SK-N-SH (cell line): ENCODE data around the gene GATA3. TPM values are rescaled to one million over a fixed set of nuclear protein-coding genes. Genes with fewer than 3 reads are reported as not detected.
A peak's percentile ranks its signal among the peaks of the same experiment; 100 is the strongest.

Source experiments
- CTCF ChIA-PET: fragments of 300-600, 350-600 bp; formaldehyde crosslinking; extraction: SDS; loops from one replicate; lab custom pipeline; 2021; lab: Yijun Ruan, JAX
- POLR2A ChIA-PET: fragments of 350-600 bp; sonication (Branson Sonifier 250); formaldehyde crosslinking; extraction: SDS; loops from one replicate; lab custom pipeline; 2020; ENCODE audit warnings: antibody characterized with exemption, inconsistent platforms; lab: Yijun Ruan, JAX
- DNase-seq: peaks from one replicate; pipeline ENCODE4 v3.0.0; 2012
- H2AFZ ChIP-seq: fragments of 200-600 bp; sonication (generic); 2 replicates; pipeline ENCODE4 v1.8.1; 2016; ENCODE audit warnings: antibody characterized with exemption, mild to moderate bottlenecking, low read depth
- H3F3A ChIP-seq: fragments of 200-600 bp; sonication (generic); replicated peaks from 2 replicates; pipeline ENCODE3; 2016; ENCODE audit warnings: antibody characterized with exemption, mild to moderate bottlenecking; ENCODE audit not compliant: insufficient read depth
- H3K27ac ChIP-seq, 2 experiments: fragments of 200-500 bp in 1 of 2; fragments of 200-600 bp in 1 of 2; sonication (Bioruptor generic) in 1 of 2; sonication (generic), shearing (Covaris generic) in 1 of 2; 2 replicates each; pipeline versions ENCODE4 v1.5.1 to v1.6.1; 2014 to 2016; ENCODE audit warnings: low read depth in 2 of 2, inconsistent platforms in 1 of 2, low read length in 1 of 2, mild to moderate bottlenecking in 1 of 2, mixed read lengths in 1 of 2
- H3K27me3 ChIP-seq: fragments of 200-600 bp; sonication (generic), shearing (Covaris generic); 2 replicates; pipeline ENCODE4 v1.6.1; 2016; ENCODE audit warnings: mixed run types; ENCODE audit not compliant: insufficient read depth
- H3K36me3 ChIP-seq, 2 experiments: fragments of 200-500 bp in 1 of 2; fragments of 200-600 bp in 1 of 2; sonication (Bioruptor generic) in 1 of 2; sonication (generic) in 1 of 2; replicated peaks in 1 of 2; 2 replicates each; pipeline versions ENCODE3 to v1.5.1; 2014 to 2016; ENCODE audit warnings: low read length in 1 of 2, mild to moderate bottlenecking in 1 of 2; ENCODE audit not compliant: insufficient read depth in 2 of 2, control insufficient read depth in 1 of 2
- H3K4me1 ChIP-seq, 2 experiments: fragments of 200-500 bp in 1 of 2; fragments of 200-600 bp in 1 of 2; sonication (Bioruptor generic) in 1 of 2; sonication (generic), shearing (Covaris generic) in 1 of 2; 2 replicates each; pipeline versions ENCODE4 v1.5.1 to v1.6.1; 2014 to 2016; ENCODE audit warnings: low read depth in 1 of 2, low read length in 1 of 2, mixed run types in 1 of 2; ENCODE audit not compliant: insufficient read depth in 2 of 2, control insufficient read depth in 1 of 2
- H3K4me2 ChIP-seq: fragments of 200-600 bp; sonication (generic), shearing (Covaris generic); 2 replicates; pipeline ENCODE4 v1.6.1; 2017; ENCODE audit warnings: mixed run types
- H3K4me3 ChIP-seq, 2 experiments: fragments of 200-500 bp in 1 of 2; fragments of 200-600 bp in 1 of 2; sonication (Bioruptor generic) in 1 of 2; sonication (generic), shearing (Covaris generic) in 1 of 2; 2 replicates each; pipeline versions ENCODE4 v1.5.1 to v1.8.1; 2014 to 2016; ENCODE audit warnings: low read depth in 2 of 2, inconsistent platforms in 1 of 2, low read length in 1 of 2, mild to moderate bottlenecking in 1 of 2, mixed read lengths in 1 of 2, moderate library complexity in 1 of 2
- H3K79me2 ChIP-seq: fragments of 200-600 bp; sonication (generic); 2 replicates; pipeline ENCODE4 v1.8.1; 2017; ENCODE audit warnings: mild to moderate bottlenecking; ENCODE audit not compliant: insufficient read depth
- H3K9ac ChIP-seq: fragments of 200-600 bp; sonication (generic); 2 replicates; pipeline ENCODE4 v1.6.1; 2017; ENCODE audit warnings: mixed run types
- H3K9me2 ChIP-seq: fragments of 200-600 bp; sonication (generic); 2 replicates; pipeline ENCODE4 v1.6.1; 2017; ENCODE audit warnings: mixed run types
- H3K9me3 ChIP-seq: fragments of 200-600 bp; sonication (generic); 2 replicates; pipeline ENCODE4 v1.6.1; 2017; ENCODE audit warnings: mixed run types, mild to moderate bottlenecking, moderate library complexity
- H4K20me1 ChIP-seq: fragments of 200-600 bp; sonication (generic); 2 replicates; pipeline ENCODE4 v1.6.1; 2017; ENCODE audit warnings: mild to moderate bottlenecking, mixed run types; ENCODE audit not compliant: insufficient read depth
- CHD2 ChIP-seq: fragments of 150-350 bp; IDR thresholded peaks from 2 replicates; pipeline ENCODE4 v1.6.1; 2018; ENCODE audit warnings: low read length; ENCODE audit not compliant: partially characterized antibody
- CTCF ChIP-seq: fragments of 200-600 bp; sonication (generic); IDR thresholded peaks from 2 replicates; pipeline ENCODE4 v1.6.1; 2017; ENCODE audit warnings: antibody characterized with exemption, mild to moderate bottlenecking, moderate library complexity
- EP300 ChIP-seq, 2 experiments: IDR thresholded peaks; 2 replicates each; pipeline versions ENCODE4 v1.4.0 to v1.6.1; 2012; ENCODE audit warnings: borderline replicate concordance in 1 of 2, low read depth in 1 of 2, low read length in 1 of 2
- EZH2phosphoT487 ChIP-seq: fragments of 200-600 bp; sonication (generic); IDR thresholded peaks from 2 replicates; pipeline ENCODE4 v1.6.1; 2017; ENCODE audit warnings: low read depth, mixed run types, mild to moderate bottlenecking, antibody characterized with exemption, moderate library complexity, borderline replicate concordance
- FOSL2 ChIP-seq: IDR thresholded peaks from 2 replicates; pipeline ENCODE4 v1.4.0; 2012; ENCODE audit warnings: low read depth, mild to moderate bottlenecking, moderate library complexity, borderline replicate concordance
- FOXM1 ChIP-seq: IDR thresholded peaks from 2 replicates; pipeline ENCODE4 v1.4.0; 2012; ENCODE audit warnings: low read depth, mild to moderate bottlenecking
- GATA2 ChIP-seq: sonication (generic); formaldehyde crosslinking; IDR thresholded peaks from 2 replicates; pipeline ENCODE4 v1.5.0; 2020; ENCODE audit warnings: mild to moderate bottlenecking, missing genetic modification reagents
- IRF3 ChIP-seq: fragments of 150-350 bp; IDR thresholded peaks from 2 replicates; pipeline ENCODE4 v1.6.1; 2016; ENCODE audit warnings: mild to moderate bottlenecking, low read depth, low read length
- JUND ChIP-seq: IDR thresholded peaks from 2 replicates; pipeline ENCODE4 v1.4.0; 2012
- MEF2A ChIP-seq: IDR thresholded peaks from 2 replicates; pipeline ENCODE4 v1.4.0; 2012; ENCODE audit warnings: low read depth, borderline replicate concordance
- MXI1 ChIP-seq: IDR thresholded peaks from 2 replicates; pipeline ENCODE4 v1.6.1; 2012; ENCODE audit warnings: mild to moderate bottlenecking, low read depth, low read length, improper control_type of control experiment
- RAD21 ChIP-seq: IDR thresholded peaks from 2 replicates; pipeline ENCODE4 v1.6.1; 2012; ENCODE audit warnings: mild to moderate bottlenecking, low read length
- REST ChIP-seq: IDR thresholded peaks from 2 replicates; pipeline ENCODE4 v1.6.1; 2012; ENCODE audit warnings: mild to moderate bottlenecking, low read depth, low read length, moderate library complexity
- RXRA ChIP-seq: IDR thresholded peaks from 2 replicates; pipeline ENCODE4 v1.4.0; 2012; ENCODE audit warnings: low read depth, mild to moderate bottlenecking, borderline replicate concordance
- SMC3 ChIP-seq: IDR thresholded peaks from 2 replicates; pipeline ENCODE4 v1.6.1; 2012; ENCODE audit warnings: low read depth, low read length, improper control_type of control experiment
- TAF1 ChIP-seq: IDR thresholded peaks from 2 replicates; pipeline ENCODE4 v1.6.1; 2012; ENCODE audit warnings: low read depth, mild to moderate bottlenecking, low read length, moderate library complexity, borderline replicate concordance
- TEAD4 ChIP-seq: IDR thresholded peaks from 2 replicates; pipeline ENCODE4 v1.4.0; 2012; ENCODE audit warnings: mild to moderate bottlenecking, borderline replicate concordance; ENCODE audit not compliant: insufficient read depth
- USF2 ChIP-seq: fragments of 150-350 bp; IDR thresholded peaks from 2 replicates; pipeline ENCODE4 v1.6.1; 2017; ENCODE audit warnings: antibody characterized with exemption, low read length, low read depth, borderline replicate concordance
- YY1 ChIP-seq: IDR thresholded peaks from 2 replicates; pipeline ENCODE4 v1.4.0; 2012; ENCODE audit warnings: low read depth, mild to moderate bottlenecking
- ZBTB33 ChIP-seq: IDR thresholded peaks from 2 replicates; pipeline ENCODE4 v1.4.0; 2012; ENCODE audit warnings: low read depth, borderline replicate concordance
- WGBS: methylation state at CpG from one replicate; pipeline ENCODE4 v1.1.6; 2017; ENCODE audit warnings: low lambda C conversion rate; 5-methylcytosine and 5-hydroxymethylcytosine counted together
- polyA plus RNA-seq, 3 experiments: library from polyadenylated mRNA; depleted of rRNA; stranded (reverse); fragments of >200 nt; gene quantifications; 2 replicates each; pipeline ENCODE4 v1.2.3, GENCODE V29; 2012
- TF ChIP-seq, protein P1 (sequence below): IDR thresholded peaks from 2 replicates; pipeline ENCODE4 v1.4.0; 2012; ENCODE audit warnings: low read depth

Gene GATA3
- polyA plus RNA-seq, 1 of the 3 experiments (the other 2 are of a cell fraction), result 14.3 TPM

- Histone ChIP-seq H3K9me2 (no peaks in the 10 kb centered on the region), H3K4me1 (peaks cover 19 to 60% of the 10 kb centered on the region in 2 experiments), H3K27ac (peak overlapping the region; percentile 96 to 98), H2AFZ (no peak overlapping the region), H3K27me3 (no peaks in the 10 kb centered on the region), H3K4me3 (peak overlapping the region; percentile 86 to 92), H3K79me2 (peaks cover 100% of the 10 kb centered on the region), H3K9ac (peak overlapping the region; percentile 96), H3K9me3 (no peaks in the 10 kb centered on the region), H3K36me3 (peaks cover 68 to 72% of the 10 kb centered on the region in 2 experiments), H3F3A (peaks cover 32% of the 10 kb centered on the region), H3K4me2 (peak overlapping the region; percentile 98), H4K20me1 (peaks cover 49% of the 10 kb centered on the region)
- POLR2A ChIA-PET, result interaction anchor here (0.6 to 5.3 kb wide), 12 partner anchors 10 to 1179 kb away, joined by 3 to 33 read pairs (median 7); no protein-coding TSS in a partner anchor
- no peak for DNase-seq
- CTCF ChIA-PET, result interaction anchor here (0.5 to 2.4 kb wide), 15 partner anchors 9 to 1244 kb away, joined by 3 to 9 read pairs (median 3); no protein-coding TSS in a partner anchor
- WGBS, result 21% methylated on average over 15 of the region's 15 CpGs
- no peak for TF ChIP-seq CTCF
- no peak for TF ChIP-seq YY1
- no peak; the same call in 1 of the 2 replicates for TF ChIP-seq USF2
- TF ChIP-seq GATA2 (CRISPR knock-in tag), result no peak
- TF ChIP-seq JUND, result no peak
- 0 out of 2 replicates have a peak, but pooled peaks have one; percentile 14 for TF ChIP-seq TEAD4
- TF ChIP-seq EZH2phosphoT487, result no peak; the same call in 1 of the 2 replicates
- no peak for TF ChIP-seq RXRA
- TF ChIP-seq RAD21, result peak; percentile 42
- no peak; the same call in 1 of the 2 replicates for TF ChIP-seq FOSL2
- no peak for TF ChIP-seq CHD2
- peak; percentile 26; the same call in 1 of the 2 replicates for TF ChIP-seq ZBTB33
- TF ChIP-seq EP300 (IDR thresholded peaks at IDR 0.05; ENCODE audit: borderline replicate concordance in 1 of 2, low read depth in 1 of 2, low read length in 1 of 2), result peak; percentile 28 to 85
- TF ChIP-seq IRF3, result no peak
- peak; percentile 34; the same call in 1 of the 2 replicates for TF ChIP-seq TAF1
- peak; percentile 20; the same call in 1 of the 2 replicates for TF ChIP-seq SMC3
- TF ChIP-seq FOXM1, result no peak
- TF ChIP-seq, protein P1, sequence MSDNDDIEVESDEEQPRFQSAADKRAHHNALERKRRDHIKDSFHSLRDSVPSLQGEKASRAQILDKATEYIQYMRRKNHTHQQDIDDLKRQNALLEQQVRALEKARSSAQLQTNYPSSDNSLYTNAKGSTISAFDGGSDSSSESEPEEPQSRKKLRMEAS, result no peak
- TF ChIP-seq REST, result 0 out of 2 replicates have a peak, but pooled peaks have one; percentile 36
- no peak for TF ChIP-seq MEF2A
- TF ChIP-seq MXI1, result peak; percentile 97
Measured at GRCh38 chr10:8060010-8060703, 5.7 kb downstream of the GATA3 start.
